ENCODE measurements around the gene KRTAP10-1. TPM values are rescaled to one million over a fixed set of nuclear protein-coding genes. Genes with fewer than 3 reads are reported as not detected.
"Not testable (repeated sequence)": the region's sequence is repeated elsewhere in the genome, so short reads cannot be mapped to it uniquely, and the experiment has no call there.

Gene KRTAP10-1
- total RNA-seq, 1 donor from 2014 or later, result not detected

GRCh38 chr21:44567481-44568171 lies 27.6 kb upstream of the KRTAP10-1 start:
- intact Hi-C loops (cut with DNase I), result no loop called here
- peaks cover 7% of the 10 kb centered on the region for H3K9me3 ChIP-seq
- H3K4me1 ChIP-seq, result no peaks in the 10 kb centered on the region
- TF ChIP-seq CTCF (IDR thresholded peaks at IDR 0.05), result no peak
- H3K4me3 ChIP-seq, result no peak overlapping the region
- H3K36me3 ChIP-seq, result no peaks in the 10 kb centered on the region
- no peak overlapping the region for H3K27ac ChIP-seq
- ATAC-seq (no peak), DNase-seq (peak; percentile 35)
- H3K27me3 ChIP-seq (ENCODE audit: low read depth), result peaks cover 5% of the 10 kb centered on the region

- no peak for TF ChIP-seq CTCF (IDR thresholded peaks at IDR 0.05)
- Histone ChIP-seq H3K9me3 (peaks cover 7% of the 10 kb centered on the region), H3K27ac (no peak overlapping the region), H3K27me3 (ENCODE audit: low read depth) (peaks cover 5% of the 10 kb centered on the region), H3K4me1 (no peaks in the 10 kb centered on the region), H3K36me3 (no peaks in the 10 kb centered on the region), H3K4me3 (no peak overlapping the region)
- peak in 1 of 2 donors; percentile 35 for ATAC-seq
- intact Hi-C loops (cut with DNase I), result no loop called here
- no peak for DNase-seq
Observed at GRCh38 chr21:44566403-44566802, 26.4 kb upstream of the KRTAP10-1 start.

DNA sequence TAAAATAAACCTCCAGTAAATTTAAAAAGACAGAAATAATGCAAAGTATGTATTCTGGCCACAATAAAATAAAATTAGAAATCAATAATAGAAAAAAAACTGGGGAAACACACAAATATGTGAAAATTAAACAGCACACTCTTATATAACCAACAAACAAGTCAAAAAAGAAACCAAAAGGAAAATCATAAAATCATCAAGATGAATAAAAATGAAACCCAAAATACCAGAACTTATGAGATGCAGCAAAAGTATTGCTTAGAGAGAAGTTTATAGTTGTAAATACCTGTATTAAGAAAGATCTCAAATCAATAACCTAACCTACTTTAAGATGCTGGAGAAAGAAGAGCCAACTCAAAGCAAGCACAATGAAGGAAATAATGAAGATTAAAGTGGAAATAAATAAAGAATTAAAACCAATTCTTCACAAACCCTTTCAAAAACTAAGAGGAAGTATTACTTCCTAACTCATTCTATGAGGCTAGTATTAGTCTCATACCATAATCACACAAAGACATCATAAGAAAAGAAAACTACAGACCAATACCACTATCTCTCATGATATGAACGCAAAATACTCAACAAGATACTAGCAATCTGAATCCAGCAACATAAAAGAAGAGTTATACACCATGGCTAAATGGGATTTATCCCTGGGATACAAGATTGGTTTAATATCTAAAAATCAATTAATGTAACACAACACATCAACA lies 25.0 kb upstream of the KRTAP10-1 start:
- TF ChIP-seq CTCF (IDR thresholded peaks at IDR 0.05), result no peak
- H3K36me3 ChIP-seq, result no peaks in the 10 kb centered on the region
- H3K27ac ChIP-seq, result no peak overlapping the region
- H3K9me3 ChIP-seq, result no peaks in the 10 kb centered on the region
- ATAC-seq (no peak), DNase-seq (no peak)
- no peak overlapping the region for H3K4me3 ChIP-seq
- peaks cover 5% of the 10 kb centered on the region for H3K27me3 ChIP-seq (ENCODE audit: low read depth)
- intact Hi-C loops (cut with DNase I), result no loop called here
- no peaks in the 10 kb centered on the region for H3K4me1 ChIP-seq

GRCh38 chr21:44564099-44564498 lies 24.1 kb upstream of the KRTAP10-1 start:
- no peak for TF ChIP-seq CTCF (IDR thresholded peaks at IDR 0.05)
- peaks cover 8% of the 10 kb centered on the region for H3K27me3 ChIP-seq (ENCODE audit: low read depth)
- H3K4me1 ChIP-seq, result no peaks in the 10 kb centered on the region
- no peaks in the 10 kb centered on the region for H3K36me3 ChIP-seq
- no peak overlapping the region for H3K4me3 ChIP-seq
- DNase-seq (no peak), ATAC-seq (no peak)
- H3K9me3 ChIP-seq, result no peaks in the 10 kb centered on the region
- no peak overlapping the region for H3K27ac ChIP-seq
- intact Hi-C loops (cut with DNase I), result no loop called here

DNA sequence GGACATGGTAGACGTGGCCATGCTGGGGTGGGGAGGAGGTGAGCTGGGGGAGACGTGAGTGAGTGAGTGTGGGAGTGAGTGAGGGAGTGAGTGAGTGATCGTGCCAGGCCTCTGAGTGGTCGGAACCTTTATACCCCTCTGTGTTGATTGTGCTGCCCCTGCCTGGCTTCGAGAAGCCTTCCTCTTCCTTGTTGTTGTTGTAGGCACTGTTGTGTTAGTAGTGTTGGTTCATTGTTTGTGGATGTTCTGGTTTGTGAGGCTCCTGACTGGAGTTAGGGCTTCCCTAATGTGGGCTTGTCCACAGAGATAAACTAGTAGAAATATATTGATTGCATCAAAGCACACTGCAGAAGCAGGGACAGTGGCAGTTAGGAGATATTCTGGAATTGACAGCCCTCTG lies 18.7 kb upstream of the KRTAP10-1 start, which contains the start of gene KRTAP10-3:
TSS of gene KRTAP10-3 (minus strand) at position 101 of the 400 bp plus-strand sequence. CDS start at position 21, 80 bp downstream.
- Histone ChIP-seq H3K27ac (no peak within 1 kb of the TSS), H3K4me3 (no peak within 1 kb of the TSS), H3K4me1 (no peaks in the 10 kb centered on the region), H3K9me3 (no peaks in the 10 kb centered on the region), H3K36me3 (no peaks in the 10 kb centered on the region), H3K27me3 (ENCODE audit: low read depth) (peaks cover 10% of the 10 kb centered on the region)
- intact Hi-C loops (cut with DNase I), result no loop called here
- DNase-seq (peak; percentile 28), ATAC-seq (no peak)
- no peak for TF ChIP-seq CTCF (IDR thresholded peaks at IDR 0.05)

DNA sequence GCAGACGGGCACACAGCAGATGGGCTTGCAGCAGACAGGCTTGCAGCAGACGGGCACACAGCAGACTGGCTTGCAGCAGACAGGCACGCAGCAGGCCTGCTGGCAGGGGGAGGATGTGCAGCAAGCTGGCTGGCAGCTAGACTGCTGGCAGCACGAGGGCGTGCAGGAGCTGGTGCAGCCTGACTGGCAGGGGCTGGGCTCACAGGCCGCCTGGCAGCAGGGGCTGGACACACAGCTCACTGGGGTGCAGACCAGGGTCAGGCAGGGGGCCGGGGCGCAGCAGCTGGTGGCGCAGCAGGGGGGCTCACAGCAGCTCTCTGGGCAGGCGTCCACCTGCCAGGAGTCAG lies 18.3 kb upstream of the KRTAP10-1 start:
- H3K4me3 ChIP-seq; H3K27ac ChIP-seq; H3K9me3 ChIP-seq; H3K36me3 ChIP-seq; intact Hi-C loops (cut with DNase I); ATAC-seq; DNase-seq; H3K27me3 ChIP-seq (ENCODE audit: low read depth); H3K4me1 ChIP-seq: not testable (repeated sequence)

Measured in lower lobe of right lung (tissue), 2 donors.